ENCODE measurements around the gene ALDH8A1. TPM values are rescaled to one million over a fixed set of nuclear protein-coding genes. Genes with fewer than 3 reads are reported as not detected.

ALDH8A1 gene
- total RNA-seq, 2 donors from 2014 or later, result 0.53 to 0.64 TPM

DNA sequence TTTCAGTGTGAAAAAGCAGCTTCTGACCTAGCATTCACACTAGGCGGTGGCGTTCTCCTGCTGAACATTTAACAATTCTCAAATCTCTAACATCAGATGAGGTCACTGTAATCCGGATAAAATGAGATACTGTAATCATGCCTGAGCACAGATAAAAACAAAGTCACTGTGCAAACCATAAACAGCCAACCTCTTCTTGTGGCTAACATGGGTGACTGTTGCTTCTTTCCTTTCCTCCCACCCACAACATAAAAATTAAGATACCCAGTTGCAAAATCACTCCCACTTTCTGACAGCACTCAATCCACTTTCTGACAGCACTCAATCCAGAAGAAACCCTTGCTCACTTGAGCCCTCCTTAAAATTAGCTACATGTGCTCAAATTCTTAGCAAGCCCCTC is 11.5 kb upstream of the ALDH8A1 start:
- TF ChIP-seq CTCF (IDR thresholded peaks at IDR 0.05), result no peak
- Histone ChIP-seq H3K9ac (ENCODE audit: low read depth in 2 of 2, low read length in 2 of 2) (no peak overlapping the region), H3K9me3 (no peaks in the 10 kb centered on the region), H3K27ac (no peak overlapping the region), H3K36me3 (no peaks in the 10 kb centered on the region), H3K27me3 (no peaks in the 10 kb centered on the region), H3K4me3 (no peak overlapping the region), H3K4me1 (no peaks in the 10 kb centered on the region)
- intact Hi-C loops (cut with DNase I), result no loop called here
- no peak for DNase-seq

- Histone ChIP-seq H3K4me3 (no peak overlapping the region), H3K36me3 (no peaks in the 10 kb centered on the region), H3K9me3 (no peaks in the 10 kb centered on the region), H3K9ac (ENCODE audit: low read depth in 2 of 2, low read length in 2 of 2) (no peak overlapping the region), H3K27me3 (no peaks in the 10 kb centered on the region), H3K27ac (no peak overlapping the region), H3K4me1 (peaks cover 7% of the 10 kb centered on the region)
- no peak for DNase-seq
- TF ChIP-seq CTCF (IDR thresholded peaks at IDR 0.05), result no peak
- intact Hi-C loops (cut with DNase I), result no loop called here
These were observed 9.7 kb upstream of the ALDH8A1 start for GRCh38 chr6:134959603-134960002.

GRCh38 chr6:134956676-134957075 is 6.8 kb upstream of the ALDH8A1 start:
- no peak for DNase-seq
- intact Hi-C loops (cut with DNase I), result no loop called here
- Histone ChIP-seq H3K9me3 (no peaks in the 10 kb centered on the region), H3K27ac (no peak overlapping the region), H3K27me3 (no peaks in the 10 kb centered on the region), H3K36me3 (no peaks in the 10 kb centered on the region), H3K9ac (ENCODE audit: low read depth in 2 of 2, low read length in 2 of 2) (no peak overlapping the region), H3K4me1 (peaks cover 7% of the 10 kb centered on the region), H3K4me3 (no peak overlapping the region)
- no peak for TF ChIP-seq CTCF (IDR thresholded peaks at IDR 0.05)

GRCh38 chr6:134956032-134956431 is 6.1 kb upstream of the ALDH8A1 start:
- Histone ChIP-seq H3K36me3 (no peaks in the 10 kb centered on the region), H3K27me3 (no peaks in the 10 kb centered on the region), H3K9ac (ENCODE audit: low read depth in 2 of 2, low read length in 2 of 2) (no peak overlapping the region), H3K4me3 (no peak overlapping the region), H3K27ac (no peak overlapping the region), H3K4me1 (peaks cover 7% of the 10 kb centered on the region), H3K9me3 (no peaks in the 10 kb centered on the region)
- intact Hi-C loops (cut with DNase I), result no loop called here
- TF ChIP-seq CTCF (IDR thresholded peaks at IDR 0.05), result no peak
- no peak for DNase-seq

DNA sequence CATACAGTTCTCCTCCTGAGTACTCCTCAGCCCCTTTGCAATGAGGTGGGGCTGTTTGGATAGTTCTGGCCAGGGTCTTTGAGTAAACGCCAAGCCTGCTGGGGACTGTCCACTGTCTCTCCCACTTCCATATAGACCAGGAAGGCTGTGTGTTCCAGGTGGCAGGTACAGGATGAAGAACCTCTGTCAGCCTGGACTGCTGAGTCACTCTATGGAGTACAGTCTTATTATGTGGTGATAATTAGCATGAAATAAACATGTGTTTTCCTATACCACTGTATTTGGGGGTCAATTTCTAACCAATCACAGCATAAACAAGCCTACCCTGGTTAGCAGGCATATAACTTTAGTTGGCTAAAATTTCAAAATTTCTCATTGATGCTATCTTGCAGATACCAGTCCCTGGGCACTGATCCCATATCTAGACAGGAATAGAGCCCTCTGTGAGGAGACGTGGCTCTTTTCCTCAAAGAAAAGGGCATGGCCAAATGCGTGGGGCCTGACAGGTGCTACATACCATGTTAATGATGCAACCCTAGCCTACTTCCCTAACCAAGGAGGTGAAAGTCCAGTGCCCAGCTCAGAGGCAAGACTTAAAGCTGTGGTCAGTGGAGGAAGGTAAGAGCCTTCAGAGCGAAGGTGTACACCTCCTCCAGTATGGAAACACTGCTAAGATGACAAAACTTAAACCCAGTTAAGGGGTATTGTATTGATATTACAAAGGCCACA is 4.5 kb upstream of the ALDH8A1 start:
- Histone ChIP-seq H3K4me1 (peaks cover 7% of the 10 kb centered on the region), H3K9ac (ENCODE audit: low read depth in 2 of 2, low read length in 2 of 2) (no peak overlapping the region), H3K27ac (no peak overlapping the region), H3K9me3 (no peaks in the 10 kb centered on the region), H3K4me3 (no peak overlapping the region), H3K27me3 (no peaks in the 10 kb centered on the region), H3K36me3 (no peaks in the 10 kb centered on the region)
- intact Hi-C loops (cut with DNase I), result no loop called here
- TF ChIP-seq CTCF (IDR thresholded peaks at IDR 0.05), result no peak
- DNase-seq, result no peak

Data from colonic mucosa (tissue), 4 donors.